K562 (cell line): ENCODE data around the gene TOPORS.

Experiments used
- JUNB ChIP-seq: fragments of 450-650 bp; formaldehyde crosslinking; conservative IDR thresholded peaks from 2 replicates; pipeline ENCODE4 v1.4.0; 2020; ENCODE audit warnings: mild to moderate bottlenecking
- ZBTB34 ChIP-seq: fragments of 250-450 bp; sonication (Bioruptor Pico); IDR thresholded peaks from 2 replicates; pipeline ENCODE4 v1.8.0; 2021; ENCODE audit warnings: mild to moderate bottlenecking, moderate library complexity

- TF ChIP-seq JUNB (CRISPR knock-in tag) = no peak
- TF ChIP-seq ZBTB34 (CRISPR knock-in tag) = no peak
Measured at GRCh38 chr9:32533816-32534215, 18.6 kb downstream of the TOPORS start.
